B cell (primary cell): ENCODE data around the gene LPAR2. TPM values are rescaled to one million over a fixed set of nuclear protein-coding genes. Genes with fewer than 3 reads are reported as not detected.

Source experiments
- ATAC-seq: fragments of 200-7000 bp; cut with Tn5 transposase; one replicate; pipeline ENCODE4 v1.10.0; 2021; ENCODE audit warnings: low read depth, mild to moderate bottlenecking, moderate number of reproducible peaks, moderate library complexity
- CTCF ChIA-PET: fragments of 350-600 bp; sonication (Branson Sonifier 250); formaldehyde crosslinking; loops from one replicate; lab custom pipeline; 2021; ENCODE audit warnings: antibody characterized with exemption, inconsistent platforms; lab: Charles Lee
- POLR2A ChIA-PET: fragments of 350-600 bp; sonication (Branson Sonifier 250); formaldehyde crosslinking; loops from one replicate; lab custom pipeline; 2021; ENCODE audit warnings: antibody characterized with exemption; lab: Charles Lee
- DNase-seq: peaks from one replicate; pipeline ENCODE4 v3.0.0; 2013
- H2AFZ ChIP-seq: 2 replicates; pipeline ENCODE4 v1.6.1; 2012; ENCODE audit warnings: mild to moderate bottlenecking, low read depth, low read length; ENCODE audit not compliant: insufficient read depth, poor library complexity, severe bottlenecking
- H3K27ac ChIP-seq, 2 donors: 1 replicate in 1 of 2; 2 replicates in 1 of 2; pipeline ENCODE4 v1.5.1; 2012 to 2013; ENCODE audit warnings: low read length in 2 of 2, mild to moderate bottlenecking in 2 of 2, moderate library complexity in 1 of 2
- H3K27me3 ChIP-seq, 4 experiments: fragments of 200-600 bp in 1 of 4; sonication (generic) in 1 of 4; replicated peaks in 1 of 4; 1 replicate in 2 of 4; 2 replicates in 2 of 4; pipeline versions ENCODE4 v1.6.1 to v1.7.0; 2013 to 2016; ENCODE audit warnings: low read length in 3 of 4, mild to moderate bottlenecking in 2 of 4, mixed read lengths in 1 of 4, moderate library complexity in 1 of 4; ENCODE audit not compliant: insufficient read depth in 4 of 4, control insufficient read depth in 3 of 4; ENCODE audit errors: control extremely low read depth in 1 of 4
- H3K36me3 ChIP-seq, 2 experiments: replicated peaks in 1 of 2; 1 replicate in 1 of 2; 2 replicates in 1 of 2; pipeline versions ENCODE4 v1.6.1 to v1.7.1; 2013; ENCODE audit warnings: low read length in 1 of 2; ENCODE audit not compliant: insufficient read depth in 2 of 2, control insufficient read depth in 1 of 2; ENCODE audit errors: control extremely low read depth in 1 of 2, extremely low read depth in 1 of 2
- H3K4me1 ChIP-seq, 2 donors: fragments of 200-600 bp in 1 of 2; sonication (generic) in 1 of 2; 1 replicate in 1 of 2; 2 replicates in 1 of 2; pipeline versions ENCODE4 v1.5.1 to v1.6.1; 2013 to 2017; ENCODE audit warnings: low read length in 2 of 2; ENCODE audit not compliant: control insufficient read depth in 2 of 2, insufficient read depth in 2 of 2
- H3K4me2 ChIP-seq: replicated peaks from 2 replicates; pipeline ENCODE3; 2012; ENCODE audit warnings: mild to moderate bottlenecking, low read depth, low read length; ENCODE audit not compliant: poor library complexity, severe bottlenecking
- H3K4me3 ChIP-seq, 5 experiments: fragments of 200-600 bp in 1 of 5; sonication (generic) in 1 of 5; 1 replicate in 3 of 5; 2 replicates in 2 of 5; pipeline versions ENCODE4 v1.5.1 to v1.7.0; 2011 to 2016; ENCODE audit warnings: low read length in 4 of 5, mild to moderate bottlenecking in 4 of 5, low read depth in 2 of 5, control low read depth in 1 of 5, moderate library complexity in 1 of 5; ENCODE audit not compliant: insufficient read depth in 1 of 5; ENCODE audit errors: control extremely low read depth in 1 of 5, extremely low read depth in 1 of 5
- H3K79me2 ChIP-seq: fragments of 200-600 bp; sonication (generic); one replicate; pipeline ENCODE4 v1.6.0; 2016; ENCODE audit warnings: low read length; ENCODE audit not compliant: control insufficient read depth, insufficient read depth
- H3K9ac ChIP-seq: fragments of 200-600 bp; sonication (generic); 2 replicates; pipeline ENCODE4 v1.6.1; 2017; ENCODE audit warnings: mild to moderate bottlenecking, low read length, moderate library complexity
- H3K9me3 ChIP-seq, 3 donors: one replicate each; pipeline versions ENCODE4 v1.6.1 to v1.7.1; 2013; ENCODE audit warnings: low read length in 2 of 3; ENCODE audit not compliant: control insufficient read depth in 2 of 3, insufficient read depth in 1 of 3; ENCODE audit errors: control extremely low read depth in 1 of 3
- H4K20me1 ChIP-seq: 2 replicates; pipeline ENCODE4 v1.6.0; 2012; ENCODE audit warnings: mild to moderate bottlenecking, low read length; ENCODE audit not compliant: insufficient read depth, control insufficient read depth, poor library complexity, severe bottlenecking
- H3K27ac Mint-ChIP-seq: one replicate; pipeline ENCODE4 v1.8.0; 2021; ENCODE audit warnings: mixed read lengths
- H3K27me3 Mint-ChIP-seq: one replicate; pipeline ENCODE4 v1.8.0; 2021; ENCODE audit warnings: mixed read lengths
- H3K4me1 Mint-ChIP-seq: one replicate; pipeline ENCODE4 v1.8.0; 2021; ENCODE audit warnings: mixed read lengths
- H3K4me3 Mint-ChIP-seq: one replicate; pipeline ENCODE4 v1.8.0; 2021; ENCODE audit warnings: mixed read lengths
- H3K9me3 Mint-ChIP-seq: one replicate; pipeline ENCODE4 v1.8.0; 2022; ENCODE audit warnings: mixed read lengths; ENCODE audit not compliant: insufficient read depth
- EZH2 ChIP-seq: IDR thresholded peaks from 2 replicates; pipeline ENCODE4 v1.6.1; 2012; ENCODE audit warnings: borderline replicate concordance, low read depth, mild to moderate bottlenecking, moderate library complexity, low read length; ENCODE audit not compliant: insufficient read depth, poor library complexity, severe bottlenecking
- WGBS: methylation state at CpG from one replicate; pipeline ENCODE4 v1.1.5; 2013; ENCODE audit warnings: missing lambda C conversion rate; ENCODE audit not compliant: insufficient coverage; 5-methylcytosine and 5-hydroxymethylcytosine counted together
- intact Hi-C: fragments of 100-400 bp; cut with micrococcal nuclease; formaldehyde crosslinking; loops from one replicate; pipeline ENCODE4 v1.10.0; 2022
- polyA plus RNA-seq: library from polyadenylated mRNA; depleted of rRNA; stranded (reverse); fragments of >200 nt; gene quantifications from 2 replicates; pipeline ENCODE4 v1.2.3, GENCODE V29; 2012
- total RNA-seq, 2 donors: library from RNA; stranded (reverse); fragments of 120-200 nt in 1 of 2; gene quantifications; 1 replicate in 1 of 2; 2 replicates in 1 of 2; pipeline versions ENCODE4 v1.2.3 to v1.2.4, GENCODE V29; 2013 to 2022
- TF ChIP-seq, protein P1 (sequence below): fragments of 200-600 bp; IDR thresholded peaks from one replicate; pipeline ENCODE4 v1.8.0; 2022; ENCODE audit warnings: antibody characterized with exemption, mild to moderate bottlenecking

The LPAR2 gene
- total and polyA plus RNA-seq, 2 donors (not counting 1 experiment from before 2014, with no cell fraction given), result 27.1 to 37.2 TPM

DNA sequence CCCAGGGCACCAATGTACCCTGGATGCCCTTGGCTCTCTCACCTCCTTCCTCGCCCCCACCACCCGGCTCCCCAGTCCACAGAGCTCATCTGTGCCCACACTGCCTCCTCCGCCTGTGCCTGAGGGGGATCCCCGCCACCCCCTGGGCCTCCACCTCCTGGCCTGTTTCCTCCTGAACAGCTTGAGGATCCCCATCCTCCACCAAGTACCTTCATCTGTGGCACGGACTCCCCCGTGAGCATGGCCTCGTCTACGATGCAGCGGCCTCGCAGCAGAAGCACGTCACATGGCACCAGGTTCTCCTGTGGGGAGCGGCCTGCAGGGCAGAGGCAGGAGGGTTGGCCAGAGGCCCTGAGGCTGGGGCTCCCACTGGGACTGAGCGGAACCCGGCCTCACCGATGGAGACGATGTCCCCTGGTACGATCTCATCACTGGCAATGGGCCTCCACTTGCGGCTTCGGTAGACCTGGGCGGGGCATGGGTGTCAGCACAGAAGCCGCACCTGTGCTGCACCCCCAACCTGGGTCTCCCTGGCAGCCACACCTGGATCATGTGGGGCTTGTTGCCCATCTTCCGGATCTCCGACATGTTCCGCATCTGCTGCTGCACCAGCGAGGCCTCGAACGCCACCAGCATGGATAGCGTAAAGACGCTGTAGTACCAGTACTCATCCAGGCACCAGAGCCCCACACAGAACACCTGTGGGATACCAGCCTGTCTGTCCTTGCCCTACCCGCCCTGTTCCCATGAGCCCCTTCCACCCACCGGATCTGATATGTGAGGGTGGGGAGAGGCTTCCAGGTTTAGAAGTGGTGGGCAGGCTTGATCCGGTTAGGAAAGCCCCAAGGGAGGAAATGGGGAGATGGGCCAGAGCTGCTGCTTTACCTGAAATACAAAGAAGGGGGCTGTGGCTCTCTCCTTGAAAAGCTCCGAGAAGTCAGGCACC is 28.7 kb upstream of the LPAR2 start:
- Histone ChIP-seq H2AFZ (no peak overlapping the region), H3K36me3 (peaks cover 0 to 86% of the 10 kb centered on the region in 2 experiments), H3K27me3 (no peaks in the 10 kb centered on the region), H3K4me3 (no peak overlapping the region), H4K20me1 (peaks cover 36% of the 10 kb centered on the region), H3K9ac (no peak overlapping the region), H3K9me3 (no peaks in the 10 kb centered on the region), H3K4me1 (peaks cover 7 to 10% of the 10 kb centered on the region in 2 donors), H3K27ac (no peak overlapping the region), H3K4me2 (no peak overlapping the region), H3K79me2 (peaks cover 83% of the 10 kb centered on the region)
- Mint-ChIP-seq H3K27ac (no peak overlapping the region), H3K27me3 (no peaks in the 10 kb centered on the region), H3K4me1 (peaks cover 8% of the 10 kb centered on the region), H3K9me3 (no peaks in the 10 kb centered on the region), H3K4me3 (no peak overlapping the region)
- ChIA-PET POLR2A (no interaction called here), CTCF (interaction anchor here (0.6 kb wide), 1 partner anchor 11 kb away, joined by 4 read pairs; no protein-coding TSS in a partner anchor)
- 97% methylated on average over 31 of the region's 33 CpGs for WGBS
- ATAC-seq (no peak), DNase-seq (peak; percentile 6)
- intact Hi-C loops, result no loop called here
- TF ChIP-seq, protein P1, sequence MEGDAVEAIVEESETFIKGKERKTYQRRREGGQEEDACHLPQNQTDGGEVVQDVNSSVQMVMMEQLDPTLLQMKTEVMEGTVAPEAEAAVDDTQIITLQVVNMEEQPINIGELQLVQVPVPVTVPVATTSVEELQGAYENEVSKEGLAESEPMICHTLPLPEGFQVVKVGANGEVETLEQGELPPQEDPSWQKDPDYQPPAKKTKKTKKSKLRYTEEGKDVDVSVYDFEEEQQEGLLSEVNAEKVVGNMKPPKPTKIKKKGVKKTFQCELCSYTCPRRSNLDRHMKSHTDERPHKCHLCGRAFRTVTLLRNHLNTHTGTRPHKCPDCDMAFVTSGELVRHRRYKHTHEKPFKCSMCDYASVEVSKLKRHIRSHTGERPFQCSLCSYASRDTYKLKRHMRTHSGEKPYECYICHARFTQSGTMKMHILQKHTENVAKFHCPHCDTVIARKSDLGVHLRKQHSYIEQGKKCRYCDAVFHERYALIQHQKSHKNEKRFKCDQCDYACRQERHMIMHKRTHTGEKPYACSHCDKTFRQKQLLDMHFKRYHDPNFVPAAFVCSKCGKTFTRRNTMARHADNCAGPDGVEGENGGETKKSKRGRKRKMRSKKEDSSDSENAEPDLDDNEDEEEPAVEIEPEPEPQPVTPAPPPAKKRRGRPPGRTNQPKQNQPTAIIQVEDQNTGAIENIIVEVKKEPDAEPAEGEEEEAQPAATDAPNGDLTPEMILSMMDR, result no peak
- TF ChIP-seq EZH2, result no peak
